NCI-H748 treated with DMSO at 0.1 percent for 48 hours (cell line): ENCODE results near the gene DGKH.
A peak's percentile ranks its signal among the peaks of the same experiment; 100 is the strongest.

Source experiments
- DNase-seq: peaks from one replicate; lab custom pipeline; 2025; lab: John Stamatoyannopoulos, UW

The DGKH gene, protein sequence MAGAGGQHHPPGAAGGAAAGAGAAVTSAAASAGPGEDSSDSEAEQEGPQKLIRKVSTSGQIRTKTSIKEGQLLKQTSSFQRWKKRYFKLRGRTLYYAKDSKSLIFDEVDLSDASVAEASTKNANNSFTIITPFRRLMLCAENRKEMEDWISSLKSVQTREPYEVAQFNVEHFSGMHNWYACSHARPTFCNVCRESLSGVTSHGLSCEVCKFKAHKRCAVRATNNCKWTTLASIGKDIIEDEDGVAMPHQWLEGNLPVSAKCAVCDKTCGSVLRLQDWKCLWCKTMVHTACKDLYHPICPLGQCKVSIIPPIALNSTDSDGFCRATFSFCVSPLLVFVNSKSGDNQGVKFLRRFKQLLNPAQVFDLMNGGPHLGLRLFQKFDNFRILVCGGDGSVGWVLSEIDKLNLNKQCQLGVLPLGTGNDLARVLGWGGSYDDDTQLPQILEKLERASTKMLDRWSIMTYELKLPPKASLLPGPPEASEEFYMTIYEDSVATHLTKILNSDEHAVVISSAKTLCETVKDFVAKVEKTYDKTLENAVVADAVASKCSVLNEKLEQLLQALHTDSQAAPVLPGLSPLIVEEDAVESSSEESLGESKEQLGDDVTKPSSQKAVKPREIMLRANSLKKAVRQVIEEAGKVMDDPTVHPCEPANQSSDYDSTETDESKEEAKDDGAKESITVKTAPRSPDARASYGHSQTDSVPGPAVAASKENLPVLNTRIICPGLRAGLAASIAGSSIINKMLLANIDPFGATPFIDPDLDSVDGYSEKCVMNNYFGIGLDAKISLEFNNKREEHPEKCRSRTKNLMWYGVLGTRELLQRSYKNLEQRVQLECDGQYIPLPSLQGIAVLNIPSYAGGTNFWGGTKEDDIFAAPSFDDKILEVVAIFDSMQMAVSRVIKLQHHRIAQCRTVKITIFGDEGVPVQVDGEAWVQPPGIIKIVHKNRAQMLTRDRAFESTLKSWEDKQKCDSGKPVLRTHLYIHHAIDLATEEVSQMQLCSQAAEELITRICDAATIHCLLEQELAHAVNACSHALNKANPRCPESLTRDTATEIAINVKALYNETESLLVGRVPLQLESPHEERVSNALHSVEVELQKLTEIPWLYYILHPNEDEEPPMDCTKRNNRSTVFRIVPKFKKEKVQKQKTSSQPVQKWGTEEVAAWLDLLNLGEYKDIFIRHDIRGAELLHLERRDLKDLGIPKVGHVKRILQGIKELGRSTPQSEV

DNA sequence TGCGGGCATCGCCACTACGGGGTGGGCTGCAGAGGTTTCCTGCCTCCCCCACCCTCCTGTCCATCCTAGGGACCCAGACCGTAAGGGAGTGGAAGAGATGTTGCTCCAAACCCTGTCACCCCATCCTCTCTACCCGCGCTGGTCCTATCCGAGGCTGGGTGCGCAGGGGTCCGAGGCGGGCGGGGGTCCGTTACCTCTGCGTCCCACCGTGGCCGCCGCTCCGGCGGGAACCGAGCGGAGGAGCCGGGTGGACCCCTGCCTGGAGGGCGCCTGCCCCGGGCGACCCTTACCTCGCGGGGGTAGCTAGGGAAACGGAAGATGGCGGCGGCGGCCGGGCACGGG, at the start of gene DGKH:
Gene DGKH (plus strand): TSS at position 307 of the 342 bp plus-strand sequence. CDS start 126 bp downstream, outside the sequence.
- no peak for DNase-seq

DNA sequence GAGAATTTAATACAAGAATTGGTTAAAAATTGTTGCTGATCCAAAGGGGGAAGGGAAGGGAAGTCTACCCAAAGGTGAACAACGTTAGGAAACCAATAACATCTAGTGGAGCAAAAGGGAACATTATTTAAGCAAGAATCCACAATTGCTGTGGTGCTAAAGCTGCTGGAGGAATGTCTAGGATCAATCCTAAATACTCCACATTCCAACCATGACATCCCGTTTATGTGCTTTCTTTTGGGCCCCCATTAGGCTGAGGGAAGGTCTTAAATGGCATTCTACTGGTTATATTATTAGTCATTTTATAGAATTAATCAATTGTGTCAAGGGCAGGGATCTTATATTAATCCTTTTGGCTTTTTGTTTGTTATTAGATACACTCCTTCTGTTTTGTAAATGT, 47.6 kb upstream of the DGKH start:
- no peak for DNase-seq

DNA sequence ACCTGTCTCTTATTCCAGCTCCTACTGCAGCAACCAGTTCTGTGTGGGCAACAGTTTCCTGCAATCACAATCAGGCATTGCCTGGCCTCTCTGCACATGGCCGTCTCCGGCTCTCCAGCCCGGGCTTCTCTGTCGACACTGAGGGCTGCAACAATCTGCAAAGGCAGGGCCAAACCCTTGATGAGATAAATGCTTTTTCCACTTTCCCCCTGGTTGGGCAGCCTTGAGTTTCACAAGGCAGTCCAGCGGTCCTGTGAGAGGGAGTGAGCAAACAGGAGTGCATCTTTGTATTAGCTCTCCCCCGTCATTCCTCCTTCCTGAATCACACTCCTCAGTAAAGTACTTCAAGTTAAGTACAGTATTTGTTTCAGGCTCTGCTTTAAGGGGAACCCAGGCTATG, 46.9 kb upstream of the DGKH start:
- DNase-seq: no peak

DNA sequence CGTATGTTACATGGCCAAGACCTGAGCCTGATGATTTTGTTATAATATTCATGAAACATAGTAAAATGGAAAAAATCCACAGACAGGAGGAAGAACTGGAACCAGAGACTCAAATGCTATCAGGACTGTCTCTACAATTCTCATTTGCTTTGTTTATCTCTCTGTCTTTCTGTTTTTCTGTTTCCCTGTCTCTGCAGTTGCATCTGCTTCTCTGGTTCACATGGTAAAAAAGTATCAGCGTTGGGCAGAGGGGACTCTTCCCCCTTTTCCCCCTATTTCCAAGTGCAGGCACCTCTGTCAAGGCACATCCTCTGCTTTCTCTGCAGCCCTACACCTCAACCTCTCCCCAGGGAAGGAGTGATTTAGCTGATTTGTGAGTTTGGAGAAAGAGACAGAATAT, 46.4 kb upstream of the DGKH start:
- no peak for DNase-seq

DNA sequence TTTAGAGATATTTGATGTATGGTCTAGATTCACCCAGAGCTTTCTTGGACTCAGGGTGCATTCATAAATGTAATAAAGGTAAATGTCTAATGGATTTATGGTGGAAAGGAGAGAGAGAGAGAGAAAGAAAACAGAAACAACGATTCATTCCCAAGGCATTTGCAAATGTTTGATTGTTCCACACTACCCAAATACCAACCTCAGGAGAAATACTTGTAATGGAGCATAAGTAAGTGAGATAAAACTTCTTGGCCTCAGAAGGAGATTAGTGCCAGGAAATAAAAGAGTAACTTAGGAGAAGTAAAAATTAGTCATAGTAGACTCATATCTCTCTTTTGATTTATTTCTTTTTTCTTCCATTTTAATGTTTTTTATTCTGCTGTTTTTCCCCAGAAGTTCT, 40.6 kb upstream of the DGKH start:
- DNase-seq: no peak

DNA sequence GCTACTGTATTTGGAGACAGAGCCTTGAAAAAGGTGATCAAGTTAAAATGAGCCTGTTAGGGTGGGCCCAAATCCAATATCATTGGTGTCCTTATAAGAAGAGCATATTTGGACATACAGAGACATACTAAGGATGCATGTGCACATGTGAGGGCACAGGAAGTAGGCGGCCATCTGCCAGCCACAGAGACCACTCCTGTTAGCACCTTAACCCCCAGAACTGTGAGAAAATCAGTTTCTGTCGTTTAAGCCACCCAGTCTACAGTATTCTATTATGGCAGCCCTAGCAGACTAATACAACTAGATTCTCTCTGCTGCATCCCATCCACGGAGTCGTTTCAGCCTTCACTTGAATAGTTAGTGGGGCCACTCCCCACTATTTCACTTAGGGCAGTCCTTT, 39.4 kb upstream of the DGKH start:
- DNase-seq: no peak

DNA sequence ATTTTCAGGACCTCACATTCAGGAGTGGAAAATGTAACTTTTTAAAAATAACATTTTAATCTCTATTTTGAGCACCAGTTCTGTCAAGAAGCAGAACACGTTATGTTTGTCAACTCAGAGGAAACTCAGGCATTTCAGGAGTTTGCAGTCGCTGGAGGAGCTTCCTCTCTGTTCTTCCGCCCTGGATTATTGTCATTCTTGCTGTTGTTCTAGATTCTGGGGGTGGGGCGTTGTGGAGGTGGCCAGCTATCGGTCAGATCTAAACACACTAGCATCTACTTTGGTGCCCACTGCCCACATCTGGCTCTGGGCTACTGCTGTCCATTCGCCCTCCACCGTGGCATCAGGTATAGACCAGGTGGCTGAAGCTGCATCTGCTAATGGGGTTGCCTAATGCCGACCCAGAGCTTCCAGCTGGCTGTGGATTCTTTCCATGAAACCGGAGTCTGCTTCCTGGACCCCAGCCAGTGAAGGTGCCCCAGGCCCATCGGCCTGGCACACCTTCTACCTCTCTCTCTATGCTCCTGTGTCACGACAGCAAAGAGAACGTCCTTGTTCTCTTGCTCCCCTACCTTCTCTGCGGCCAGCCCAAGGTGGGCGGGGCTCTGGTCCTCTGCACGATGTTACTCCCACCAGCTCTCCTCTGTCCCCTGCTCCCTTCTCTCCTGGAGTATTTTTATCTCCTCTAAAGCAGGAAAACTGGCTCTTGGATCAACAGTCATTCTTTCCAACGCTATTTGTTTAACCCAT, 36.7 kb upstream of the DGKH start:
- DNase-seq: no peak

DNA sequence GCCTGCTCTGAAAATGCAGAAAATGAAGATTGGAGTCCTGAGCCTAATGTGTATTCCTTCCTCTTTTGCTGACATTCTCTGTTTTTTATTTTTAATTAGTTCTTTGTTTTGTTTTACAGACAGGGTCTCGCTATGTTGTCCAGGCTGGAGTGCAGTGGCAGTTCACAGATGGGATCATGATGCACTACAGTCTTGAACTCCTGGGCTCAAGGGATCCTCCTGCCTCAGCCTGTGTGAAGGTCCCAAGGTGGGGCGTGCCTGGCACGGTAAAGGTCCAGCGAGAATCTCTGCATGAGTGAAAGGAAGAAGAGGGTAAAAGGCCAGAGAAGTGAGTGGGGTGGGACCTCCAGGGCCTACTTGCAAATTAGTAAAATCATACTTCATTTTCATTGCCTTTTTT, 34.3 kb upstream of the DGKH start:
- DNase-seq: no peak

DNA sequence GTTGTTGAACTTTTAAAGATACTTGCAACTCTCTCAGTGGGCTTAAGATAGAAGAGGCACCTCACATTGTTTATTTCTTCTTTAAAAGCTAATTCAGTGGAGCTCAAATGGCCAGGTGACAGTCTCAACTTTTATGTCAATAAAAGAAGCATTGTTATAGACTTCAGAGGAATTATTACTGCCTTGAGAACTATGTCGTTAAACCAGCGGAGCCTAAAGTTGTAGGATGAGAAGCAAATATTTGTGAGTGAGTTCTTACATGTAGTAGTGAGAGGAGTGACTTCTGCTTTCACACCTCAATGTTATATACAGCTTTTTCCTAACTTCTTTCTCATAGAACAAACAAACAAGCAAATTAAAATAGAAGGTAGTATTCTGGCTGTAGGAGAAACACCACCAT, 31.2 kb upstream of the DGKH start:
- no peak for DNase-seq

DNA sequence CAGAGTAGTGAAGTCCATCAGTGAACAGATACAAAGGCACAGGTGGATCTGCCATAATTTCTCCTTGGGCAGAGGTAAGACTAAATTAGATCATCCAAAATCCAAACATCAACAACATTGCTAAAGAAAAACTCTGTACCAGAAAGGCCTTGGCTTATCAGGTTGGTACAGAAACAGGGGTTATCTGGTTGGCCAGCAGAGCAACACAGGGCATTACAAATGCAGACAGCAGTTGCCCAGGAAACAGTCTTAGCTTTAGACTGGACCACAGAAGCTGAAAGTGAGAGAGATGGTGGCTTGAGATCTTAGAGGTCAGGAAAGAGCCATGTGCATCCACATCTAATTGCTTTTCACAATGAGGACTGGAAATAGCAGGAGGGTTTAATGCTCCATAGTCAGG, 26.6 kb upstream of the DGKH start:
- DNase-seq: no peak

DNA sequence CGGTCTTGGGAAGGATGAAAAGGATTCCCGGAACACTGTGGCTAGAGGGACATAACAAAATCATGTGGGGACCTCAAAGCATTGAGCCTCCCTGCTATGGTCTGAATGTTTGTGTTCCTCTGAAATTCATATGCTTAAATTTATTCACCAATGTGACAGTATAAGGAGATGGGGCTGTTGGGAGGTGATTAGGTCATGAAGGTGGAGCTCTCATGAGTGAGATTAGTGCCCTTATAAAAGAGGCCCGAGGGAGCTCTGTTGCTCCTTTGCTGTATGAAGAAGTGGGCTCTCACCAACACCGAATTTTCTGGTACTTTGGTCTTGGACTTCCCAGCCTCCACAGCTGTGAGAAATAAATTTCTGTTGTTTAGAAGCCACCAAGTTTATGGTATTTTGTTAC, 26.1 kb upstream of the DGKH start:
- DNase-seq: no peak

DNA sequence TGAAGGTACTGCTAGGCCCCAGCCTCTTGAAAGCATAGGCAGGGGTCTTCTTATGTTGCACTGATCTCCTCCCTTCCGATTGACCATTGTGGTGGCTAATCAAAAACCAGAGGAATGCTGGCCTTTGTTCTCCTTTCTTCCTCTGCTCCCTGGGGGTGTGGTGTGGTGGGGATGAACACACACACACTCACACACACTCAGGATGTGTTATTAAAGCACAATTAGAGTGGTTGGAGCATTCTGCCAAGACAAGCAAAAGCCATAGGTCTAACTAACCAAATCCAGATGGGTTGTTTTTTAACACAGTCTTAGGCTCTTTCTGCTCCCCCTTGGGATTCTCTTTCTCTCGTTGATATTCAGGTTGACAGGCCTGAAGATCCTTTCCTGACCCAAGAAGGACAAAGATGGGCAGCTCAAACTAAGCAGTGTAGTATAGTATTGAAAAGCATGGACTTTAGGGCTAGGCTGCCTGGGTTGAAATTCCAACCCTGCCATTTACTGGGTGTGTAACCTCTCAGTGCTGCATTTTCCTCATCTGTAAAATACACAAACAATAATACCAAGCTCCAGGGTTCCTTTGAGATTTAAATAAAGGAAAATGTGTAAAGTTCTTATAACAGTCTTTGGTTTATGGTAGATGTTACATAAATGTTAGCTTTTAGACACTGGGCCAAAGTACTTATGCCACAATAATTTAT, 25.5 kb upstream of the DGKH start:
- no peak for DNase-seq

DNA sequence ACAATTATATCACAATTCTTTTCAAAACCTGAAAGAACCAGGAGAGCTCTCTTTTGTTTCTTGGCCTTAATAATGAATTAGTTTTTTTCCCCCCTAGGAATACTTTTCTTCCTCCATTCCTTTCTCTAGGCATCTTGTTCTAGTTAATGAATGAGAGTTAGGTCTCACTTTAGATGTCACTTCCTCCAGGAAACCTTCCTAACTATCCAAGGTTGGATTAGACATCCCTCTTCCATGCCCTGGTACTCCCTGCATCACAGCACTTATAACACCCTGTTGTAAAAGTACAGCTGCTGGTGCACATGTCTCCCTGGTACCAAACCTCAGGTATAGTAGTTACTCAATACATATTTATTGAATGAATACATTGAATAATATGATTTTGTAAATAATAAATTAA, 21.2 kb upstream of the DGKH start:
- DNase-seq: no peak

DNA sequence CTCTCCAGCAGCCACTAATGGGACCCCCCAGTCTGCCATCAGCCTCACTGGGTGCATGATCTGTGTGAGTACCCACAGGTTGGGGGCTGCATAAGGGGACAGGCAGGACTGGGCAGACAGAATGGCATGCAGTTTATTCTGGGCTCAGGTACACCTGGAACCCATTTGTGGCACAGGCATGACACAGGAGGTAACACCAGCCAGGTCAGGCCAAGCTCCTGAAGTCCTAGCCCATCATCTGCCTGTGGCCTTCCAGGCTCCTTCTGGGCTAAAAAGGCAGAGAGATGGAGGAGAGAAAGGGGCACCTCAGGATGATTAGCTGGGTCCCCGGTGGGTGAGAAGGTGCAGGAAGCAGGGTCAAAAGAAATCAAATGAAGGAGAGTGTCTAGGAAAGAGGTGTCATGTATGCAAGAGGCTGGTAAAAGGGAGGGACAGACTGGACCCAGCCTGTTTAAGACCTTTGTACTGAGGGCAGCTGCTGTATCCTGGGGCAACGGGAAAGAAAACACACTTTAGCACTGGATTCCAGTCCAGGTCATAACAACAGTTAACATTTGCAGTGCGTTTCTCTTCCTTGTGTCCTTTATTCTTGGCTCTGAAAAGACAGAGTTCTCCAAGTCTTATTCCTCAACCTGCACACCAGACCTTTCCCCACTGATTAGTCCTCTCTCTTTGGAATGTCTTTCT, 20.2 kb upstream of the DGKH start:
- no peak for DNase-seq

DNA sequence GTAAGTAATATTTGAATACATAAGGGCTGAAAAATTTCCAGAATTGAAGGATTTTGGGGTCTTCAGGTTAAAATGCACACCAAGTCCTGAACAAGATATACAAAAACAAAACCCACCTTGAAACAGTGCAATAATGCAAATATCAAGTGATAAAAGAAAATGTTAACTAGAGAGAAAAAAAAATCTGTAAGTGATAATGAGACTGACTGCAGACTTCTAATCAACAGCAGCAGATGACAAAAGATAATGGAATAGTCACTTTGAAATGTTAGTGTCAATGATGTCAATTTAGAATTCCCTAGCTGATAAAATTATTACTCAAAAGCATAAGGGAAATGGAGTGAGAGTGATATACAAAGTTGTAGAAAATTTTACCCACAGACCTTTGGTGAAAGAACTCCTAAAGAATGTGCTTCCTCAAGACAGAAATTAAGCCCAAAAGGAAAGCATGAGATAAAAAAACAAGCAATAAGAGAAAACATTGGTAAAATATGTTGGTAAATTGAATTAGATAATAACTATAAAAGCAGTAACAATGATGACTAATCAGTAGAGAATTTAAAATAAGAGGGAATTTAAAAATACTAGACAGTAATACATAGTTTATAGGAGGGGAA, 12.4 kb upstream of the DGKH start:
- no peak for DNase-seq

DNA sequence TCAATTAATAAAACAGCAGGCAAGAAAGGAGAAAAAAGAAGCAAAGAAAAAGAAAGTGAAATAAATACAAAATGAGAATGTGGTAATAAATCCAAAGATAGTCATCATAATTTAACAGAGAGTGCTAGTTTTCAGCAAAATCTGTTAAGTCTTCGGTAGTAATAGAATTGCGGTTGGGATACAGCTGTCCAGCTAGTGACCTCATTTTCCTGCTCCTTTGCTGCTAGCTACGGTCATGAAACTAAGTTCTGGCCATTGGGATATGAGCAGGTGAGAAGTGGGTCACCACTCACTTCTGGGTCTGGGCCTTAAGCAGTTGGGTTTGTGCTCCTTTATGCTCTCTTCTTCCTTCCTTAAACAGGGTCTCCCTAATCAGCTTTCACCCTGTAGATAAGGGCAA, 11.7 kb upstream of the DGKH start:
- no peak for DNase-seq

DNA sequence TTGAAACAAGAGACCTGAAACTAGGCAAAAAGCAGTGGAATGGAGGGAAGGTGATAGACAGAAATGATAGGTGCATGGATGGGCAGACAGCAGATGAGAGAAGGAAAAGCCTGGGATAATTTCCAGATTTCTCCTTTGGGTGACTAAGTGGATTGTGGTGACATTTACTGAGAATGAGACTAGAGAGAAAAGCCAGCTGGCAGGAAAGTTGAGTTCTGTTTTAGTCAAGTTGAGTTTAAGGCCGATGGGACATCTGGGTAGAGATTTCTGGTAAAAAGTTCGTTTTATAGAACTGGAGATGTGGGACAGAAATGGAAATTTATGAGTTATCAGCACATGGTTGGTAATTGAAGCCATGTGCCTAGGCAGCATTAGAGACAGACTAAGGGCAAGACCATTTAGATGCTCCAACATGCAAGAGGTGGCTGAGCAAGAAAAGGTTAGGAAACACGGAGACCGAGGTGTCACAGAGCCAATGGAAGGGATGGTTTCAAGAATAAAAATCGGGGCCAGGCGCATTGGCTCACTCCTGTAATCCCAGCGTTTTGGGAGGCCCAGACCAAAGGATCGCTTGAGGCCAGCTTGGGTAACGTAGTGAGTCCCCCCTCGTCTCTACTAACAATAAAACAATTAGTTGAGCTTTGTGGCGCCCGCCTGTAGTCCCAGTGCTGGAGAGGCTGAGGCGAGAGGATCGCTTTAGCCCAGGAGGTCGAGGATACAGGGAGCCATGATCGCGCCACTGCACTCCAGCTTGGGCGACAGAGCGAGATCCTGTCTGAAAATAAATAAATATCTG, 9.6 kb upstream of the DGKH start:
- DNase-seq: no peak

DNA sequence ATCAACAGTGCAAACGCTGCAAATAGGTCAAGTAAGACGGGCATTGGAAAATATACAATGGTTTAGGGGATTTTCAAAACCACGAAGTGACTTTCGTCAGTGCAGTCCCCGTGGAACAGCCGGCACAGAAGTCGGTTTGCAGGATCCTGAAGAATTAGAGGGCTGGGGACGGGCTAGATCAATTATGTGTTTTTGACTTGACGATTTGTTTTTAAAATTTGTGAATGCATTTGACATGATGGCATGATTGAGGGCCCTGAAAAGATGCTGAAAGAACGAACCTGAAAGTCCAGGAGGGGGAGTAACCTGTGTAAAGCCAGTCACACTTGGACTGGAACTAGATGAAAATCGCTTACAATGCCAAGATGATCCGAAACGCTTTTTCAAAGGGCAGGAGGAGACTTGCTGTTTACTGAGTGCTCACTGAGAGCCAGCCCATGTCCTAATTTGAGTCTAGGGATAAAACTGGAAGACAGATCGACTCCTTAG, 8.9 kb upstream of the DGKH start:
- peak; percentile 19 for DNase-seq
